ENCODE data around the gene SERPIND1.

The SERPIND1 gene

DNA sequence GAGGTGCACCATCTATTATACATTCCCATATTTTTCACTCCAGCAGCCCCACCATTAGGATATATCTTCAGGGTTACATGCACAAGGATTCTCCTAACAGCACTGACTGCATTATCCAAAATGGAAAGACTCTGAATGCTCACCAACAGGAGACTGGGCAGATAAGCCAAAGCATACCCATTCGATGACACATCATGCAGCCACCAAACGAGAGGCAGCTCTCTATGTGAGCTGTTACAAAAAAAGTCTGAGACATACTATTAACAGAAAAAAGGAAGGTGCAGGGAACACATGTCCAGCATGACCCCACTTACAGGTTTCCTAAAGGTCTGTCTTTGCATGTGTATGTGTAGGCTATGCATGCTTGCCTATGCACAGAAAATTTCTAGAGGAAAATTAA is 12.4 kb upstream of the SERPIND1 start:
- TF ChIP-seq, protein P1, sequence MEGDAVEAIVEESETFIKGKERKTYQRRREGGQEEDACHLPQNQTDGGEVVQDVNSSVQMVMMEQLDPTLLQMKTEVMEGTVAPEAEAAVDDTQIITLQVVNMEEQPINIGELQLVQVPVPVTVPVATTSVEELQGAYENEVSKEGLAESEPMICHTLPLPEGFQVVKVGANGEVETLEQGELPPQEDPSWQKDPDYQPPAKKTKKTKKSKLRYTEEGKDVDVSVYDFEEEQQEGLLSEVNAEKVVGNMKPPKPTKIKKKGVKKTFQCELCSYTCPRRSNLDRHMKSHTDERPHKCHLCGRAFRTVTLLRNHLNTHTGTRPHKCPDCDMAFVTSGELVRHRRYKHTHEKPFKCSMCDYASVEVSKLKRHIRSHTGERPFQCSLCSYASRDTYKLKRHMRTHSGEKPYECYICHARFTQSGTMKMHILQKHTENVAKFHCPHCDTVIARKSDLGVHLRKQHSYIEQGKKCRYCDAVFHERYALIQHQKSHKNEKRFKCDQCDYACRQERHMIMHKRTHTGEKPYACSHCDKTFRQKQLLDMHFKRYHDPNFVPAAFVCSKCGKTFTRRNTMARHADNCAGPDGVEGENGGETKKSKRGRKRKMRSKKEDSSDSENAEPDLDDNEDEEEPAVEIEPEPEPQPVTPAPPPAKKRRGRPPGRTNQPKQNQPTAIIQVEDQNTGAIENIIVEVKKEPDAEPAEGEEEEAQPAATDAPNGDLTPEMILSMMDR (IDR thresholded peaks at IDR 0.05; ENCODE audit: unreplicated experiment in 3 of 3) = no peak
- Mint-ChIP-seq H3K4me3 (no peak overlapping the region), H3K27ac (no peak overlapping the region), H3K4me1 (no peaks in the 10 kb centered on the region), H3K36me3 (ENCODE audit: low read depth) (peaks cover 59% of the 10 kb centered on the region), H3K9me3 (no peaks in the 10 kb centered on the region), H3K27me3 (ENCODE audit: low read depth) (no peaks in the 10 kb centered on the region)

DNA sequence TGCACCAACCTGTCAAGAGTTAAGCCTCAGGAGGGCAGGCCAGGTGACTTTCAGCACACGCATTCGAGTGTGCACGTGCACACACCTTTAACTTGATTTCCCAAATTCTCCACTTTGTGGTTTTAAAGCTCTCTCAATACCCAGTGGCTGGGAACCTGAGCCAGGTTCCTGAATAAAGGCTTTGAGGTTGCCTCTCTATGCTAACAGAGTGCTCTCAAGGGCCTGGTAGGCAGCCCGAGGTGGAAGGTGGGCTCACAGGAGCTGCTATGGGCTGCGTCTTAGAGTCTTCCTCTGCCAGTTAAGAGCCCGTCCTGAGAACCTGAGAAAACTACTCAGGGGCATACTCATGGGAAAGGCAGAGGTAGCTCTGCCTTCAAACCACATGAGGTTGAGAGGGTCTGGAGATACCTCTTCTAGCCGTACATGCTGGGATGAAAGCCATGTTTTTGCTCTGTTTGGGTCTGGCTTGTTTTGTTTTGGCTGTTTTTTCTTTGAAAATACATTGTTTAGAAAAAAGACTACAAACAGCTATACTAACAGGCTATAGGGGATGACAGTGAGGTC is 11.6 kb upstream of the SERPIND1 start:
- H3K27ac Mint-ChIP-seq = no peak overlapping the region
- H3K36me3 Mint-ChIP-seq (ENCODE audit: low read depth) = peaks cover 52% of the 10 kb centered on the region
- H3K4me1 Mint-ChIP-seq = no peaks in the 10 kb centered on the region
- TF ChIP-seq, protein P1 (IDR thresholded peaks at IDR 0.05; ENCODE audit: unreplicated experiment in 3 of 3) = no peak
- H3K9me3 Mint-ChIP-seq = no peaks in the 10 kb centered on the region
- no peak overlapping the region for H3K4me3 Mint-ChIP-seq
- H3K27me3 Mint-ChIP-seq (ENCODE audit: low read depth) = no peaks in the 10 kb centered on the region

DNA sequence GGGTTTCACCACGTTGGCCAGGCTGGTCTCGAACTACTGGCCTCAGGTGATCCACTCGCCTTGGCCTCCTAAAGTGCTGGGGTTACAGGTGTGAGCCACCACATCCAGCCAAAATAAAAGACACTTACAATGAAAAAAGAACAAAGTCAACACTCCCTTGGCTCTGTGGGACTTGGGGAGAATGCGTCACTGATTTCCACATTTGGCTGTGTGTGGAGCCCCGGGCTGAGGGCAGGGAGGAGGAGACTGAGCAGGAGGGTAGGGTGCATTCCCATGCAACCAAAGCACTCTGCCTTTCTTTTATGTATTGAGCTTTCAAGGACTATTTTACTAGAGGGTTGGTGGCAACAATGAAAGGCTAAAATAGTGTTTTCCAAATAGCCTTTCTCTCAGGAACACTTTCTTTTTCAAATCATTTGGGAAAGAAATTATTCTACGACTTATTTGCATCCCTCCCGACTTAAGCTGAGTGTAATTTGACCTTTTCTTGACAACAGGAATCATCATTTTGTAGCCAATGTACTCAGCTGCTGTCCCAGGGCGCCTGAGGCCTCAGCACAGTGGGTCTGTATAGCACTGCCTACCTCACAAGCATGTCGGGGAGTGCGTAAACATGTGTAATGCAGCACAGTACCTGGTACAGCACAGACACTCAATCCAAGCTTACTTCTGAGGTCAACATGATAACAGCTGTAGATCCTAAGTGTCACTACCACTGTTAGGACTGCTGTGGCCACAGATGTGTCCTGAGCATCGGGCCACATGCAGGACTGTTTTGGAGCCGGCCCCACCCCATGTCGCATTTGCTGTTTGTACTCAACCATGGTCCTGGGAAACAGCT is 10.1 kb upstream of the SERPIND1 start:
- Mint-ChIP-seq H3K36me3 (ENCODE audit: low read depth) (peaks cover 47% of the 10 kb centered on the region), H3K27ac (no peak overlapping the region), H3K4me1 (no peaks in the 10 kb centered on the region), H3K9me3 (no peaks in the 10 kb centered on the region), H3K27me3 (ENCODE audit: low read depth) (no peaks in the 10 kb centered on the region), H3K4me3 (no peak overlapping the region)
- TF ChIP-seq, protein P1 (IDR thresholded peaks at IDR 0.05; ENCODE audit: unreplicated experiment in 3 of 3) = no peak

DNA sequence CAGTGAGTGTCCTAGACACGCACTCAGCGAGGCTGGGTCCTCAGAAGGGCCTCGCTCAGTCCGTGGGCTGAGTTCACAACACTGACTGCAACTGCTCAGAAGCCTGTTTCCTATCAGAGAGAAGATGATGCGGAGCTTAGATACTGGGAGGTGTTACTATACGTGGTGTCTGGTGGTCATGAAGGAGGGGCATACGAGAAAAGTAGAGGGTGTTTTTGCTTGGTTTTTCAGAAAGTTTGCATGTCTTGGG is 9.5 kb upstream of the SERPIND1 start:
- Mint-ChIP-seq H3K27me3 (ENCODE audit: low read depth) (no peaks in the 10 kb centered on the region), H3K27ac (no peak overlapping the region), H3K4me1 (no peaks in the 10 kb centered on the region)

DNA sequence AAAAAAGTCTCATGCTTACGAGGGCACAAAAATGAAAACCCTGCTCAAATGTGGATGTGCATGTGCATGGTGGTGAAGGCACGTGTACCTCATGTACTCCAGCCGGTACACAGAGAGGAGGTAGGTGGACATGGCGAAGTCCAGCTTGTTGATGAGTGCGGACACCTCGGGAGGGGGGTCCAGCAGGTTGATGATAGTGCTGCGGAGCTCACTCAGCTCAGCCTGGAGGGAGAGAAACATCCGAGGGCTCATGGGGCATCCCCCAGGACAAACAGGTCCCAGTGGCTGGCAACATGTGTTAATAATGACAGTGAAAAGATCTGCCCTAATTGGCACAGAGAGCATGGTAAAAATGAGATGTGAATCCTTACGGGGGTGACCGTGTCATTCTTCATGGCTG is 9.2 kb upstream of the SERPIND1 start:
- TF ChIP-seq, protein P1 (IDR thresholded peaks at IDR 0.05; ENCODE audit: unreplicated experiment in 3 of 3) = no peak
- Mint-ChIP-seq H3K36me3 (ENCODE audit: low read depth) (peaks cover 48% of the 10 kb centered on the region), H3K4me1 (no peaks in the 10 kb centered on the region), H3K4me3 (no peak overlapping the region), H3K9me3 (no peaks in the 10 kb centered on the region), H3K27me3 (ENCODE audit: low read depth) (no peaks in the 10 kb centered on the region), H3K27ac (no peak overlapping the region)

More for the DNA sequence above, 9.5 kb upstream of the SERPIND1 start:
- Mint-ChIP-seq H3K9me3 (no peaks in the 10 kb centered on the region), H3K4me3 (no peak overlapping the region), H3K36me3 (ENCODE audit: low read depth) (peaks cover 46% of the 10 kb centered on the region)
- TF ChIP-seq, protein P1 (IDR thresholded peaks at IDR 0.05; ENCODE audit: unreplicated experiment in 3 of 3) = no peak

DNA sequence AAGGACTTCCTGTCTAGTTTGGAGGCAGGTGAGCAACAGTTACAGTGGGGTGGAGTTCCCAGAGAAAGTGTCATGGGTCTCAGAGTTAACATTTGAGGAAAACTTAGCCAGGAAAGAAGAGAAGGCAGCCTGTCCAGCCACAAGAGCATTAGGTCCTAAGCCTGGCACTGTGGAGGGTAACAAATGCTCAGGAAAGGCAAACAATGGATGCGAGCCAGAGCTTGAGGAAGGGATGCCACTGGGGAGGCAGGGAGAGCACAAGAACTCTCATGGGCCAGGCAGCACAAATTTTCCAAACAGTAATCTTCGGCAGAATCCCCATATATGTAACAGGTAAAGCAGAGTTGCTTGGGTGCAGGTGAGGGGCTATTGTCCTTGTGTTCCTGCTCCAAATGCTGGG is 8.0 kb upstream of the SERPIND1 start:
- Mint-ChIP-seq H3K4me3 (no peak overlapping the region), H3K9me3 (no peaks in the 10 kb centered on the region), H3K27ac (no peak overlapping the region), H3K4me1 (no peaks in the 10 kb centered on the region), H3K36me3 (ENCODE audit: low read depth) (peaks cover 48% of the 10 kb centered on the region), H3K27me3 (ENCODE audit: low read depth) (no peaks in the 10 kb centered on the region)
- TF ChIP-seq, protein P1 (IDR thresholded peaks at IDR 0.05; ENCODE audit: unreplicated experiment in 3 of 3) = no peak
